Gastroesophageal sphincter (tissue), 3 donors: ENCODE data around the gene DCDC2.

Experiments
- EP300 ChIP-seq: sonication (generic); formaldehyde crosslinking; IDR thresholded peaks from one replicate; pipeline ENCODE4 v1.6.1; 2017; ENCODE audit warnings: antibody characterized with exemption, mild to moderate bottlenecking
- POLR2A ChIP-seq, 2 donors: fragments of 450-650 bp; IDR thresholded peaks; one replicate each; pipeline ENCODE4 v1.6.1; 2017; ENCODE audit warnings: antibody characterized with exemption in 2 of 2, mild to moderate bottlenecking in 2 of 2, moderate library complexity in 1 of 2
- POLR2AphosphoS5 ChIP-seq: sonication (generic); formaldehyde crosslinking; IDR thresholded peaks from one replicate; pipeline ENCODE4 v1.6.1; 2017; ENCODE audit warnings: antibody characterized with exemption
- TF ChIP-seq, protein P1 (sequence below), 4 experiments: fragments of 200-600 bp in 2 of 4; fragments of 450-650 bp in 2 of 4; sonication (generic) in 1 of 4; IDR thresholded peaks; one replicate each; pipeline ENCODE4 v1.5.1; 2017 to 2019; ENCODE audit warnings: antibody characterized with exemption in 4 of 4, mild to moderate bottlenecking in 2 of 4, moderate library complexity in 2 of 4

- TF ChIP-seq POLR2AphosphoS5 (no peak), POLR2A (IDR thresholded peaks at IDR 0.05) (no peak), EP300 (no peak)
- TF ChIP-seq, protein P1, sequence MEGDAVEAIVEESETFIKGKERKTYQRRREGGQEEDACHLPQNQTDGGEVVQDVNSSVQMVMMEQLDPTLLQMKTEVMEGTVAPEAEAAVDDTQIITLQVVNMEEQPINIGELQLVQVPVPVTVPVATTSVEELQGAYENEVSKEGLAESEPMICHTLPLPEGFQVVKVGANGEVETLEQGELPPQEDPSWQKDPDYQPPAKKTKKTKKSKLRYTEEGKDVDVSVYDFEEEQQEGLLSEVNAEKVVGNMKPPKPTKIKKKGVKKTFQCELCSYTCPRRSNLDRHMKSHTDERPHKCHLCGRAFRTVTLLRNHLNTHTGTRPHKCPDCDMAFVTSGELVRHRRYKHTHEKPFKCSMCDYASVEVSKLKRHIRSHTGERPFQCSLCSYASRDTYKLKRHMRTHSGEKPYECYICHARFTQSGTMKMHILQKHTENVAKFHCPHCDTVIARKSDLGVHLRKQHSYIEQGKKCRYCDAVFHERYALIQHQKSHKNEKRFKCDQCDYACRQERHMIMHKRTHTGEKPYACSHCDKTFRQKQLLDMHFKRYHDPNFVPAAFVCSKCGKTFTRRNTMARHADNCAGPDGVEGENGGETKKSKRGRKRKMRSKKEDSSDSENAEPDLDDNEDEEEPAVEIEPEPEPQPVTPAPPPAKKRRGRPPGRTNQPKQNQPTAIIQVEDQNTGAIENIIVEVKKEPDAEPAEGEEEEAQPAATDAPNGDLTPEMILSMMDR (IDR thresholded peaks at IDR 0.05) = no peak
Measured at GRCh38 chr6:24391756-24392405, 34.0 kb upstream of the DCDC2 start.
